Measurements from ENCODE around the gene LBR.
A peak's percentile ranks its signal among the peaks of the same experiment; 100 is the strongest.

Gene LBR

GRCh38 chr1:225462714-225463574 is 35.1 kb upstream of the LBR start:
- no peak for DNase-seq

GRCh38 chr1:225462429-225462713 is 34.5 kb upstream of the LBR start:
- DNase-seq: no peak

- no peak for DNase-seq
Measured at GRCh38 chr1:225461533-225462428, 33.9 kb upstream of the LBR start.

DNA sequence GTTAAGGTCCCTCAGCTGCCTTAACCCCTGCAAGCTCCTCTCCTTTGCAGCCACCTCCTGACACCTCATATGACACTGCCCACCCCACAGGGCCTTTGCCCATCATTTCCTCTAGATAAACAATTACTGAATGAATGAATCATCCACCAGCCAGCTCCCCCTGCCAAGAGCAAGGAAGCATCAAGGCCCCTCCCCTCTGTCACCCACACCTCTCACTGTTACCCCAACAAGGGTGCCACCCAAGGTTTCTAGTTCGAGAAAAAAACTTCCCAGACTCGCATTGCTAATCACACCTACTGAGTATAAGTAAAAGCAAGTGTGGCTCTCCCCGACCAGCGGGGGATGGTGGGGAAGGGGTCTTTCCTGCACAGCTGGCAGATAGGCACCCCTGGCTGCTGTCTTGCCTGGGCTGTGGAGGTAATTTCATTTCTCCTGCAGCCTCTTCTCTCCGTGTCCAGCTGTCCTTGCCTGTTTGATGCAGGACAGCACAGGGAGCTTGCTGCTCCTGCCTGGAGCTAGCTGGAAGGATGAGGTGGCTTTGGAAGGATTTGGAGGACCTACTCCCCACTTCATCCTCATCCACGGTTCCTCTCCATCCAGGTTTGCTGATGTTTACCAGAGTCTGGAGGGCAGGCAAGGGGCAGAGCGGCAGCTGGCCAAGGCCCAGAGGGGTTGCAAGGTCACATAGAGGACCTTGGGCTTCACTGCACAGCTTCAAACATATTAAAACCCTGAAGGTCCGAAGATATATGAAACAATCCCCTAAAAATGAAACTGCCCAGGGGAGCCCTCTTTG is 33.1 kb upstream of the LBR start:
- DNase-seq: peak; percentile 55

DNA sequence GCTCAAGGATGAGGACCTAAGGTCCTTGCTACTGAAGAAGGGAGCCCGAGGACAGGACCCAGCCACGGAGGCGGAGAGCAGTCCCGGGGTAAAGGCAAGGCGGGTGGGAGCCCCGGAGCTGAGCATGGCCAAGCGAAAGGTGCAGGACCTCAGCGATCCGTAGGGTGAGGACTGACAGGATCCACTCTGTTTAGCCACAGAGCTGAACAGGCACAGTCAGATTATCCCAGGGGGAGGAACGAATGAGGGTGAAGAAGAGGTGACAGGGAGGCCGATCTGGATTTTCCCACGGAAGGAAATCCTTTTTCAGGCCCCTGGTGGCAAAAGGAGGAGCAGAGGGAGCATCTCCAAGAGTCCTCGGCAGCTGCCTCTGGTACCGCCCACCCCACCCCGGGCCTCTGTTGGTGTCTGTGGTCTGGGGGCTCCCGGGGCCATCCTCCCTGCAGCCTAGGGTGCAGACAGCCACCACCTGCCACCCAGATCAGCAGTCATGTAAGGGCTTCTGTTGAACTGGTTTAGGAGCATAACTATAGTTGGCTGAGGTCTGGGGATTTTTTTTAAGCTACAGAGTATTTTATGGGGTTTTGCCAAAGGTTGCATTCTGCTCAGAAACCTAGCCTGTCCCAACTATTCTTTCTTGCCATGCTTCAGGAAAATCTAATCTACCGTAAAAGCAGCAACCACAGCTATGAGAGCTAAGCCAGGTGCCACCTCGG is 32.3 kb upstream of the LBR start:
- no peak for DNase-seq

GRCh38 chr1:225458222-225458631 is 30.4 kb upstream of the LBR start:
- no peak for DNase-seq

- DNase-seq: no peak
Measured at GRCh38 chr1:225454733-225455132, 26.9 kb upstream of the LBR start.

GRCh38 chr1:225453797-225454648 is 26.2 kb upstream of the LBR start:
- no peak for DNase-seq

DNA sequence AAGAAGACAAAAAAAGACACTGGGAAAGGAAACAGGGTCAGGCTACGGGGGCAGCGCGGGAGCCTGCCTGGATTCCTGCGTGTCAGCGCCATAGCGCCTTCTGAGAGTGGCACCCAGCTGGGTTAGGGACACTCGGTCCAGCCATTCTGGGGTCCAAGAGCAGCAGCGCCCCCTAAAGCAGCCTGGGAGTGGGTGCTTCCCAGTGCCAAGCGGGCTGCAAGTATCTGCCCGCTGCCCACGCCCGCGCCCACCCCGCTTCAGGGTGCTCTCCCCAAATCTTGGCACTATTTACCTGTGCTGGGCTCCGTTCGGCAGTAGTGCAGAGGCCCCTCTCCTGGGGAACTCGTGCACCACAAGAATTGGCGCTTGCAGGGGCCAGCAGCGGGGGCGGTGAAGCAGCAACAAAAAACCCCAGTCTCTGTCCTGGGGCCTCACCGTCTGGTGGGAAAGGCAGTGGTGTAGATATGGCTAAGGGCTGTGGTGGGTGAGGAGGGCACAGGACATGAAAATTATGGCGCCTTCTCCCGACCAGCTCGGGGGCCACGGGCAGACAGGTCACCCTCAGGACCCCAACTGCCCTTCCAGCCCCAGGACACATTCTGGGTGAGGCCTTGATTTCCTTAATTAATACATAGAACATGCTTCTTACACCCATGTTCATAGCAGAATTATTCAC is 24.1 kb upstream of the LBR start:
- no peak for DNase-seq

- no peak for DNase-seq
Measured at GRCh38 chr1:225451340-225451739, 23.5 kb upstream of the LBR start.

DNA sequence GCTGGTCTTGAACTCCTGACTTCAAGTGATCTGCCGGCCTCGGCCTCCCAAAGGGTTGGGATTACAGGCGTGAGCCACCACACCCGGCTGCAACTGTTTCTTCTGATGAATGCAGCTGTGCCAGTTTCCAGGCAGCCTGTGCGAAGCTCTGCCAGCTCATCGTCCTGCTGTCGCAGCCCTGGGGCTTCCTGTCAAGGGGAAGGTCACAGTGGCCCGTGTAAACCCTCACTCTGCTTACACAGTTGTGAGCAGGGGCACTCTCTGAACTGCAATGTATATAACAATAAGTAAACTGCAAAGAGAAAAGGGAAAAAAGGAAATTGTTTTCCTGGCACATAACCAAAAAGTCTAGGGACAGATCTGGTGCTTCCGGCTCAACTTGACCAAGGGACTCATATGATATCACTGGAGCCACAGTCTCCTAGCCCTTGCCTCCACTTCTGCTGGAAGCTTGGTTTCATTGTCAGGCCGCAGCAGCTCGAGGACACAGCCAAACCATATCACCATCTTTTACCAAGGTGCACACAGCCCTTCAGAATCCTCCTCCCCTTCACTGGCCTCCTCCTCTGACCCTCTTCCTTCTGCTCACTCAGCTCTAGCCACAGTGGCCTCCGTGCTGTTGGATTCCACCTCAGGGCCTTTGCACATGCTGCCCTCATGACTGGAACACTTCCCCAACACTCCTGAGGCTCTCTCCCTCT is 22.8 kb upstream of the LBR start:
- DNase-seq: peak; percentile 39

DNA sequence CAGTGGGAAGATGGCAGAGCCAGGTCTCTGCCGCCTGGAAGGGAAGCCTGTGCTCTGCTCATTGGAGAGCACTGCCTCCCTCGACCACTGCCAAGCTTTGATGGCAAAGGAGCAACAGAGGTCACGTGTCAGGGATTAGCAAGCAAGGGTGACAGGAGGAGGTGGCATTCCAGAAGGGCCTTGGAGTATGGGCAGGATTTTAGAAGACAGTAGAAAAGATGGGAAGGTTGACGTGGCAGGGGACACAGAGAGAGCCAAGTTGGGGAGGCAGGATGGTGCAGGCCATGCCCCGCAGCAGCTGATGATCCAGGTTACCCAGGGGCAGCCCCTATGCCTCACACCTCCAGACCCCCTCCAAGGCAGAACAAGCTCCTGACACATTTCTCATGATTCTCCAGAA is 21.9 kb upstream of the LBR start:
- no peak for DNase-seq

DNA sequence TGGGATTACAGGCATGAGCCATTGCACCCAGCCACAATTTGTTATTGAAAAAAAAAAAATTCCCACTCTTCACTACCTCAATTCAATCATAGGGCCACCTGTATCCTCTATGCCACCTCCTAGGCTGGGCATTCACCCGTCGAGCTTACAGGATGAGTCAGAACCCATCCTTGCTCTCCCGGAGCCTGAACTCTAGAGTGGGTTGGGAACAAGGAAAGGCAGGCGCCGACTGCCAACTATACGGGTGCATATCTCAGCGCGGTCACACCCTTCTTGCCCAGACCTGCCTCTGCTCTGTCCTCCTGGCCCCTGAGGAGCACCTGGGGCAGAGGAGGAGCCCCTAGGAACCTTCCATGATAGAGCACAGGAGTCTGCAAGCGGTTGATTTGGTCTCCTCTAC is 21.4 kb upstream of the LBR start:
- no peak for DNase-seq

GRCh38 chr1:225448146-225448805 is 20.4 kb upstream of the LBR start:
- no peak for DNase-seq

DNA sequence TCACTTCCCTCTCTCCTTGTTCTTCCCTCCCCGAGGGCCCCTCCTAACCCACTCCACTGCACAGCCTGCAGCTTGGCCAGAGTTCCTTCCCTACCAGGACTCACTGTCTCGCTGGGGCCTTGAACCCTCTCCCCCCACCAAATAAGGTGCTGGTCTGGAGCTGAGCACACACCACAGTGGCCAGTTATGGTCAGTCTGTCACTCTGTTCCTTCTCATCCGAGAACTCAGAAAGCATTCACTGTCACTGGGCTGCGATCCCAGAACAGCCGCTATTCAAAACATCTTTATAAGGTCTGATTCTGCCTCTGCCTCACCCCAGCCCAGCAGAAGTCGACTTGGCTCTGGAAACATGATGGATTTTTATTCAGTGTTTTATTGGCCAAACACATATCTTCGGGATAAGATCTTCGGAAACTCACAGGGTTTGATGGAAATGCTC is 19.8 kb upstream of the LBR start:
- no peak for DNase-seq

GRCh38 chr1:225446981-225447615 is 19.3 kb upstream of the LBR start:
- no peak for DNase-seq

DNA sequence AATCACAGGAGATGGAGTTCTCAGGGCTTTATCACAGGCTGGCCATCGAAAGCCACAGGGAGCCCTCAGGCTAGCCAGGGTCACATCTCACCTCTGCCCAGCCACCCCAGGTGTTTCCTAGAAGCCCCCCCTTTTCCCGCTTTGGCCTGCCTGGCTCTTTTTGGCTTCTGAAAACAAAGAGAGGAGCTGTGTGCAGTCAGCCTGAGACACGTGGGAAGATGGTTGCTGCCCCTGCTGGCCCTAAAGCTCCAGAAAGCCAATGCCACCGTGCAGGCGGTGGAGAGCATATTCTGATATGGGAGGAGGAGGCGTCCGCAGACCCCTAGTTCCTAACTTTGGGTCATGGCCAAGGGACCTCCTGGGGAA is 18.7 kb upstream of the LBR start:
- DNase-seq: no peak

- no peak for DNase-seq
Measured at GRCh38 chr1:225445639-225446594, 18.1 kb upstream of the LBR start.
